HEK293T (cell line): Measurements from ENCODE around the gene PAK2.
"Not testable (repeated sequence)": the region's sequence is repeated elsewhere in the genome, so short reads cannot be mapped to it uniquely, and the experiment has no call there.

Experiments used
- ARNT ChIP-seq: fragments of 450-650 bp; IDR thresholded peaks from 2 replicates; pipeline ENCODE4 v1.6.1; 2017; ENCODE audit warnings: mild to moderate bottlenecking
- BHLHE40 ChIP-seq: fragments of 450-650 bp; IDR thresholded peaks from 2 replicates; pipeline ENCODE4 v1.6.1; 2016; ENCODE audit warnings: mild to moderate bottlenecking, moderate library complexity, borderline replicate concordance
- ELF4 ChIP-seq: fragments of 450-650 bp; IDR thresholded peaks from 2 replicates; pipeline ENCODE4 v1.6.1; 2017; ENCODE audit warnings: antibody characterized with exemption
- FOXA1 ChIP-seq: fragments of 450-650 bp; IDR thresholded peaks from 2 replicates; pipeline ENCODE4 v1.6.1; 2016; ENCODE audit warnings: mild to moderate bottlenecking
- L3MBTL2 ChIP-seq: fragments of 450-650 bp; conservative IDR thresholded peaks from 2 replicates; pipeline ENCODE4 v1.6.1; 2016; ENCODE audit warnings: mild to moderate bottlenecking
- LEF1 ChIP-seq: fragments of 450-650 bp; IDR thresholded peaks from 2 replicates; pipeline ENCODE4 v1.6.1; 2017; ENCODE audit warnings: mild to moderate bottlenecking, borderline replicate concordance
- NFRKB ChIP-seq: fragments of 450-650 bp; IDR thresholded peaks from 2 replicates; pipeline ENCODE4 v1.6.1; 2016; ENCODE audit warnings: mild to moderate bottlenecking, moderate library complexity
- SP1 ChIP-seq: fragments of 450-650 bp; IDR thresholded peaks from 2 replicates; pipeline ENCODE4 v1.6.1; 2017
- SUZ12 ChIP-seq: fragments of 450-650 bp; IDR thresholded peaks from 2 replicates; pipeline ENCODE4 v1.6.1; 2016; ENCODE audit warnings: mild to moderate bottlenecking
- TARDBP ChIP-seq: fragments of 450-650 bp; IDR thresholded peaks from 2 replicates; pipeline ENCODE4 v1.6.1; 2016
- ZNF384 ChIP-seq: fragments of 450-650 bp; IDR thresholded peaks from 2 replicates; pipeline ENCODE4 v1.6.1; 2016

- not testable (repeated sequence) for TF ChIP-seq BHLHE40, FOXA1, ARNT, NFRKB, TARDBP, SUZ12, ZNF384, ELF4, L3MBTL2, LEF1, SP1
Measured at GRCh38 chr3:196829651-196830050, 90.0 kb downstream of the PAK2 start.
